Measurements from ENCODE around the gene BCL2L13.
A peak's percentile ranks its signal among the peaks of the same experiment; 100 is the strongest.

Gene BCL2L13

DNA sequence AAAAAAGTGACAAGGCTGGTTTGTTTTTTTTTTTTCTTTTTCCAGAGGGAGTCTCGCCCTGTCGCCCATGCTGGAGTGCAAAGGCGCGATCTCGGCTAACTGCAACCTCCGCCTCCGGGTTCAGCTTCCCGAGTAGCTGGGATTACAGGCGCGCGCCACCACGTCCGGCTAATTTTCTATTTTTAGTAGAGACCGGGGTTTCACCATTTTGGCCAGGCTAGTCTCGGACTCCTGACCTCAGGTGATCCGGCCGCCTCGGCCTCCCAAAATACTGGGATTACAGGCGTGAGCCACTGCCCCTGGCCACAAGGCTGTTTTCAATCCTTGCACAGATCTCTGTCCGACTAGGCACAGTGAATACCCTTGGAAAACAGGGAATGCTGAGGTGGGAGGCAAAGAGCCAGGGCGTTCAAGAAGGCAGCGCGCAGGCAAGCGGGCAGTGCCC, 10.6 kb upstream of the BCL2L13 start:
- H3K4me3 ChIP-seq (ENCODE audit: low read depth, low read length) = peak overlapping the region; percentile 87
- TF ChIP-seq, protein P1, sequence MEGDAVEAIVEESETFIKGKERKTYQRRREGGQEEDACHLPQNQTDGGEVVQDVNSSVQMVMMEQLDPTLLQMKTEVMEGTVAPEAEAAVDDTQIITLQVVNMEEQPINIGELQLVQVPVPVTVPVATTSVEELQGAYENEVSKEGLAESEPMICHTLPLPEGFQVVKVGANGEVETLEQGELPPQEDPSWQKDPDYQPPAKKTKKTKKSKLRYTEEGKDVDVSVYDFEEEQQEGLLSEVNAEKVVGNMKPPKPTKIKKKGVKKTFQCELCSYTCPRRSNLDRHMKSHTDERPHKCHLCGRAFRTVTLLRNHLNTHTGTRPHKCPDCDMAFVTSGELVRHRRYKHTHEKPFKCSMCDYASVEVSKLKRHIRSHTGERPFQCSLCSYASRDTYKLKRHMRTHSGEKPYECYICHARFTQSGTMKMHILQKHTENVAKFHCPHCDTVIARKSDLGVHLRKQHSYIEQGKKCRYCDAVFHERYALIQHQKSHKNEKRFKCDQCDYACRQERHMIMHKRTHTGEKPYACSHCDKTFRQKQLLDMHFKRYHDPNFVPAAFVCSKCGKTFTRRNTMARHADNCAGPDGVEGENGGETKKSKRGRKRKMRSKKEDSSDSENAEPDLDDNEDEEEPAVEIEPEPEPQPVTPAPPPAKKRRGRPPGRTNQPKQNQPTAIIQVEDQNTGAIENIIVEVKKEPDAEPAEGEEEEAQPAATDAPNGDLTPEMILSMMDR (IDR thresholded peaks at IDR 0.05; ENCODE audit: low read depth, low read length, missing control alignments) = no peak
- no peak for DNase-seq (ENCODE audit: low read depth)

DNA sequence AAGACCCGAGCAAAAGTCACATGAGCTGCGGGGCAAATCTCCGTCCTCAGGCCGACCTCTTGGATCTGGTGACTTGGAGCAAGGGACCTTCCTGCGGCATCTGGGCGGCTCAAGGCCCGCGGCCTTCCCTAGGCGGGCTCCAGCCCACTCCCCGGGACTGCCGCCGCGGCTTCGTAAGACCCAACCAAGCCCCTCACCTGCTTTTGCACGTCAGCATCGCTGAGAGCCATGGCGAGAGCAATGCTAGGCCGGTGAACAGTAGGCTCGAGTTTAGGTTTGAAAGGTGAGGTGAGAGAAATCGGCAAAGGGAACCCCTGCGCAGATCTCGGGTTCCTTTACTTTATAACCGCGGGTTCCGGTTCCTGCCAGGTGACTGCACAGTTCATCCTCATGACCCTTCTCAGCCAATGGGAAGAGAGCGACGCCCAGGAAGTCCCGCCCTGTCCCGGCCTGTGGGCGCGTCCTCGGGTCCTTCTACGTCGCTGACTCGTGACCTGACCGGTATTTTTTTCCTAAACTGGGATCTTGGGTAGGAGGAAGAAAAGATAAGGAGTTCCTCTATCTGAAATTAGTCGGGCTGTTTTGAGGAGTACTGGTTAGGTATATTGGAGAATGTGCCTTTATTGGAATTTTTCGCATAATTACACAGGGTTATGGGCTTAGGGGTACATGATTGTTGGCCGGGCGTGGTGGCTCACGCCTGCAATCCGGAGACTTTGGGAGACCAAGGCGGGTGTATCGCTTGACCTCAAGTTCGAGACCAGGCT, 10.0 kb upstream of the BCL2L13 start, which contains the start of gene ATP6V1E1:
Gene ATP6V1E1 (minus strand): TSS at position 344 of the 767 bp plus-strand sequence. CDS start 114 bp downstream, at position 230.
- TF ChIP-seq, protein P1 (IDR thresholded peaks at IDR 0.05; ENCODE audit: low read depth, low read length, missing control alignments) = no peak
- peak; percentile 88 for DNase-seq (ENCODE audit: low read depth)
- peak within 1 kb of the TSS; percentile 87 for H3K4me3 ChIP-seq (ENCODE audit: low read depth, low read length)

DNA sequence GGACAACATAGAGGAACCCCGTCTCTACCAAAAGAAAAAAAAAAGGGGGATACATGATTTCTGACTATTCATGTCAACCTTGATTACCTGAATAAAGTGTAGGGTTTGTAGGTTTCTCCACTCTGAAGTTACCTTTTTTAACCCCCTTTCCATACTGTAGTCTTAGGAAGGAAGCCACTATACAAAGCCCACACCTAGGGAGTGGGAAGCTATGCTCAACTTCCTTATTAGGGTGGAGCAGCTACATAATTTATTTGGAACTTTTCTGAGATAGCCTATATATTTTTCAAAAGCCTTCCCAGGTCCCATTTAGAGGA, 9.4 kb upstream of the BCL2L13 start:
- peak overlapping the region; percentile 87 for H3K4me3 ChIP-seq (ENCODE audit: low read depth, low read length)
- no peak for DNase-seq (ENCODE audit: low read depth)
- TF ChIP-seq, protein P1 (IDR thresholded peaks at IDR 0.05; ENCODE audit: low read depth, low read length, missing control alignments) = no peak

DNA sequence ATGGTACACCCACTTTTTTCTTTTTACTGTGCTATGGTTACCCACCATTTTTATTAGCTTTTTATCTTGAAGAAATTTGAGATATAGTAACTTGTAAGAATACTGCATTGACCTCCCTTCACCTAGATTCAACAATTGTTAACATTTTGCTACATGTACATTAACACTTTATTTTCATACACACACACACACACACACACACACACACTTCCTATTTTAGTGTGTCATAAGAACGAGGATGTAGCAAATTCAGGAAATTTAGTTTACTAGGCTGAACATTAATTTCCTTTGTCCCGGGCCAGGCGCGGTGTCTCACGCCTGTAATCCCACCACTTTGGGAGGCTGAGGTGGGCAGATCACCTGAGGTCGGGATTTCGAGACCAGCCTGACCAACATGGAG, 8.9 kb upstream of the BCL2L13 start:
- H3K4me3 ChIP-seq (ENCODE audit: low read depth, low read length) = no peak overlapping the region; the same call in 1 of the 2 replicates
- TF ChIP-seq, protein P1 (IDR thresholded peaks at IDR 0.05; ENCODE audit: low read depth, low read length, missing control alignments) = no peak
- no peak for DNase-seq (ENCODE audit: low read depth)

DNA sequence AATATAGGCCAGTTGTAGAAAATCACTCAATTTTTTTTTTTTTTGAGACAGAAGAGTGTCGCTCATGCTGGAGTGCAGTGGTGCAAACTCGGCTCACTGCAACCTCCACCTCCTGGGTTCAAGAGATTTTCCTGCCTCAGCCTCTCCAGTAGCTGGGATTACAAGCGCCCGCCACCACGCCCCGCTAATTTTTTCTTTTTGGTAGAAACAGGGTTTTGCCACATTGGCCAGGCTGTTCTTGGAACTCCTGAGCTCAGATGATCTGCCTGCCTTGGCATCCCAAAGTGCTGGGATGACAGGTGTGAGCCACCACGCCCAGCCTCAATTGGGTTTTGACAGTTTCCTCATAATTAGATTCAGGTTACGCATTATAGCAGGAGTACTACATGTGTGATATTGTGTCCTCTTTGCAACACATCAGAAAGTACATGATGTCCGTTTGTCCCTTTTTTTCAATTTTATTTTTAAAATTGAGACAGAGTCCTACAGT, 7.4 kb upstream of the BCL2L13 start:
- no peak for DNase-seq (ENCODE audit: low read depth)
- TF ChIP-seq, protein P1 (IDR thresholded peaks at IDR 0.05; ENCODE audit: low read depth, low read length, missing control alignments) = no peak
- H3K4me3 ChIP-seq (ENCODE audit: low read depth, low read length) = no peak overlapping the region

DNA sequence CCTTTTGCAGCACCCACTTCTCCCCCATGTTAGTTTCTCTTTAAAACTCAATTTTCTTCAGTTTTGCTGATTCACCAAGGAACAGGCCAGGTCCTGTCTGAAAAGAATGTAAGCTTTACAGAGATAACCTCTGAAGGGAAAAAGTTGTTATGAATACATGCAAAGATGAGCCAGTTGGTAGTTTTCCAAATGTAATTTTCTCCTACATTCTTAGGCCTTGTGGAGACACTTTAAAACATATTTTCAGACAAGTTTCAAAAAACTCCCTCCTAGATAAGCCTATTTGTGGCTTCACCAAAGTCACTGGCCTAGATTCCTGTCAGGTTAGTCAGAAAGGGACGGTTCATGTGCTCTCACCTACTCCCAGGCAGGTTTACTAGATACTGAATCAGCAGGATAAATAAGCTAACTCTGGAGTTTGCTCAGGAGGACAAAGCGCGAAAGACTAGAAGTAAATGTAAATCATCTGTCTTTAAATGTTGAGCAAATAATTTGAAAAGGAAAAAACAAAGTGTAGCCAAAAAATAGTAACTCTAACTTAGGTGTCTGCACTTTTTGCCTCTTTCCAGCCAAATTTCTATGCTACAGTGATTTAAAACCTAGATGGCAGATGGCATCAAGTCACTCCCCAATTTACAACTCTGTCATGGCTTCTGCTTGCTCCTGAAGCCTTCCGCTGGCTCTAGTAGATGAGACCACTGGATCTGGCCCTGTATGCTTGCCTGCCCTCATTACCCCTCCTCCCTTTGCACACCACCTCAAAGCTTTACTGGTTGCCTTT, 5.2 kb upstream of the BCL2L13 start:
- no peak for DNase-seq (ENCODE audit: low read depth)
- no peak overlapping the region for H3K4me3 ChIP-seq (ENCODE audit: low read depth, low read length)

More for the DNA sequence above, 5.2 kb upstream of the BCL2L13 start:
- TF ChIP-seq, protein P1 (IDR thresholded peaks at IDR 0.05; ENCODE audit: low read depth, low read length, missing control alignments) = no peak

Measured in GM12864 (cell line).